CD4-positive, alpha-beta T cell treated with Interleukin-10 for 1 hour (primary cell): ENCODE results near the gene CNTNAP2.

Experiments
- DNase-seq: peaks from one replicate; pipeline ENCODE4 v3.0.0-alpha.2; 2020

Gene CNTNAP2

GRCh38 chr7:148127374-148127773 lies 2010.8 kb downstream of the CNTNAP2 start:
- no peak for DNase-seq

DNA sequence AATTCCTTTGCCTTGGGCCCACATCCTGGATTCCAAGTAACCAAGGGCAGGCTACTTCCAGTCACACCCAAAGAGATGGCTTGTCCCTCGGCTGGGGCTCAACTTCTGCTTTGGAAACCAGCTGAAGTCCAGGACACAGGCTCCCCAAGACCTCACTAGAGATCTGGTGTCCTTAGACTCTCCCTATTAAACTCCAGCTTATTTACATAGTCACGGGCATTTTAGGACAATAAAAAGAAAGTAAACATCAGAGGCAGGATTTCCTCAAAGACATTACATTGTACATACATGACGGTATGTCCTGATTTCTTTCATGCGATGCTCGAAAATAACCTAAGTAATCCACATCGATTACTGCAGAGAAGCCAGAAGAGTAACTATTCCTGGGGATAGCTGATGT lies 2012.4 kb downstream of the CNTNAP2 start:
- DNase-seq = no peak

- no peak for DNase-seq
These were observed 2018.5 kb downstream of the CNTNAP2 start for GRCh38 chr7:148135116-148135515.

DNA sequence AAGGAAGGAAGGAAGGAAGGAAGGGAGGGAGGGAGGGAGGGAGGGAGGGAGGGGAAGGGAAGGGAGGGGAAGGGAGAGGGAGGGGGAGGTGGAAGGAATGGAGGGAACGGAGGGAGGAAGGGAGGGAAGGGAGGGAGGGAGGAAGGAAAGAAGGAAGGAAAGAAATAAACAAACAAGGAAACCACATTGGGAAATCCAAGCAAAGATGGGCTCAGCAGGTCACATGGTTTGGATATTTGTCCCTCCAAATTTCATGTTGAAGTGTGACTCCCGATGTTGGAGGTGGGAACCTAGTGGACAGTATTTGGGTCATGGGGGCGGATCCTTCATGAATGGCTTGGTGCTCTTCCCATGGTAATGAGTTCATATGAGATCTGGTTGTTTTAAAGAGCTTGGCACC lies 2019.4 kb downstream of the CNTNAP2 start:
- DNase-seq = no peak

- no peak for DNase-seq
These were observed 2026.2 kb downstream of the CNTNAP2 start for GRCh38 chr7:148142660-148143248.

DNA sequence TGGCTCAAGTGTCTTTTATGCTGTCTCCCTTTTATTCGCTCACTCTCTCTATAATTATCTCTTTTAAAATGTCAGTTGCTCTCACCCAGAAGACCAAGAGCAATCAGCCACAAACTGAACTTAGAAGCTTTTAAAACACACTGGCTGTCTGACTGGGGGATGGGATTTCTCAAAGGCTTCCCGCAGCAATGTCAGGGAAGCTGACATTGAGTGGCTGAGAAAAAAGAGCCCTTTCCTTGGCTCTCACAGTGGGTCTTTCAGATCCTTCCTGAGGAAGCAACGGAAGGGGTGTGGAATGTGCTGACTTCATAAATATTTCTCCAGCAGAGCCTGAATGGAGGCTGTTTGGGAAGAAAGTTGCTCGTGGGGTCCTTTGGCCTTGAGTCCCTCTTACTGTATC lies 2028.2 kb downstream of the CNTNAP2 start:
- no peak for DNase-seq

- no peak for DNase-seq
These were observed 2029.7 kb downstream of the CNTNAP2 start for GRCh38 chr7:148146346-148146745.

DNA sequence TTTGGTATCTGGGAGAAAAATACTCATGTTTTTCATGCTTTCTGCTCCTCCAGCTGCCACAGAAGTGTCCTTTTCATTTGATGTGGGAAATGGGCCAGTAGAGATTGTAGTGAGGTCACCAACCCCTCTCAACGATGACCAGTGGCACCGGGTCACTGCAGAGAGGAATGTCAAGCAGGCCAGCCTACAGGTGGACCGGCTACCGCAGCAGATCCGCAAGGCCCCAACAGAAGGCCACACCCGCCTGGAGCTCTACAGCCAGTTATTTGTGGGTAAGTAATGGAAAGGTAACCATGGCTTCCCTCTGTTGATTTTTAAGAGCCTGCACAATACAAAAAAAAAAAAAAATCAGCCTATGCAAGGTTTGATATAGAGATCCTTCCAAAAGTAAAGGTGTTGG lies 2030.8 kb downstream of the CNTNAP2 start:
- DNase-seq = no peak

DNA sequence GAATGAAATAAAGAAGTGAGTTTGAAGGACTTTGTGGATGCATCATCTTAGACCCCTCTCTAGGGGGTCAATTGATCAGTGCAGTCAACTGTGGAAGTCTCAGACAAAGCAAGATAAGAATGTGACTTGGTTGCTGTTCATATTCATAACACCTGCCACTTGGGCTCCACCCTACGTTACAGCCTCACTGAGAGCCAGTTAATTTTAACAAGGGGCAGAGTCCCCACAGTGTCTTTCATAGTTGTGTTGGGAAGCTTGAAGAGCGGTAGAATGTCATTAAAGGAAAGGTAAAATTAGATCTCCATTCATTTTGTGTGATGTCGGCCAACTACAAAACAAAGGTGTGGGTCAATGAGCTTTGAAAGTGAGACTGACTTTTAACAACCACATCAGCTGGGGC lies 2031.9 kb downstream of the CNTNAP2 start:
- no peak for DNase-seq

DNA sequence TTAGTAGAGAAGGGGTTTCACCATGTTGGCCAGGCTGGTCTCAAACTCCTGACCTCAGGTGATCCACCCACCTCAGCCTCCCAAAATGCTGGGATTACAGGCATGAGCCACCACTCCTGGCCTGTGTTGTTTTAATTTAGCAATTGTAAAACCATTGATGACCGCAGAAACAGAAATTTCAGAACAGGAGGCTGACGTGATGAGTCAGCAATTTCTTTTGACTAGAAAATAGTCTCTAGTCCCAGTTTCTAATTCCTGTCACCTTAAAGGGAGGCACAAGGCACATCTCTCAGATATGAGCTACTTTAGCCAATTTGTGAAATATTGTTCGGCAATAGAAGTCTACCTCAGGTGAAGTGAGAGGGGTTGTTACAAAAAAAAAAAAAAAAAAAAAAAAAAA lies 2033.1 kb downstream of the CNTNAP2 start:
- no peak for DNase-seq

GRCh38 chr7:148151778-148152177 lies 2035.2 kb downstream of the CNTNAP2 start:
- no peak for DNase-seq

DNA sequence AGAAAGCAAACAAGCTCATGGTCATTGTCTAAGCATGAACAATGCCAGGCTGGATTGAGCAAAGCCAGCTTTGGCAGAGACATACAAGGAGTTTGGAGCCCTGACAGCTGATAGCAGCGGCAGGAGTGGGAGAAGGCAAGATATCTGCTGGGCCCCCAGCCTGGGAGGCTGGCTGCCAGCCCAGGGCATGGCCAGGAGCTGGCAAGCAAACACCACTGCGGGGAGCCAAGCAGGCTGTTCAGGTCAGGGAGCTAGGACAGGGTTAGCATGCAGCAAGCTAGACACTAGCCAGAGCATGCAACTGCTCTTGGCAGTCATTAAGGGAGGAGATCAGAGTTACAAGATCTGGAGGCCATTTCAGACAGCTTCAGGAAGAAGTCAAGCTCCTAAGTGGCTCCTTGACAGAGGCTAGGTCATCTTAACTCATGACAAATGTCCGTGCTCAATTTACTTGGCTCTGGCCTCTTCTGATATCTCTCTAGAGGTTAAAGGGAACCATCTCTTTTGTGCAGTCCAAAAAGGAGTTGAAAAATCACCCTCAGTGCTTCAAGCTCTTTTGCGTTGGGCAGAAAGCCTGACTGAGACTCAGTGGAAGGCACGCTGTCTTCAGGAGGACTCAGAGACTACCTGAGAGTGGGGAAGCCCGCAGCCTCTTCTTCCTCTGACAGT lies 2037.1 kb downstream of the CNTNAP2 start:
- DNase-seq = no peak

DNA sequence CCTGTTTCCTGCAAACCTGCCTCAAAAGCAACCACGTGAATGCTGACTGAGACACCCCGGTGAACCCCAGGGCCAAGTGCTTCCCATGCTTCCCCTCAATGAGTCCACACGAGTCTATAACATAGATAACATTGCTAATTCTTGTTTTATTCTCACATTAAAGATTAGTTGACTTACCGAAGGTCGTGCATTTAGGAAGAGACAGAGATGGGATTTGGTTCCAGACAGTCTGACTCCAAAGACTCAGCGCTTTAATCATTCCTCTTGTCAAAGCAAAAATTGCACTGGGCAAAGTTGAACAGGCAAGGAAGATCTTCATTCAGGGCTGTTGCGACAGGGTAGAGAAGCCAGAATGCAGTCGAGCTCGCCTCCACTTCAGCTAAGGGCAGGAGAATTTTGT lies 2038.4 kb downstream of the CNTNAP2 start:
- DNase-seq = no peak

DNA sequence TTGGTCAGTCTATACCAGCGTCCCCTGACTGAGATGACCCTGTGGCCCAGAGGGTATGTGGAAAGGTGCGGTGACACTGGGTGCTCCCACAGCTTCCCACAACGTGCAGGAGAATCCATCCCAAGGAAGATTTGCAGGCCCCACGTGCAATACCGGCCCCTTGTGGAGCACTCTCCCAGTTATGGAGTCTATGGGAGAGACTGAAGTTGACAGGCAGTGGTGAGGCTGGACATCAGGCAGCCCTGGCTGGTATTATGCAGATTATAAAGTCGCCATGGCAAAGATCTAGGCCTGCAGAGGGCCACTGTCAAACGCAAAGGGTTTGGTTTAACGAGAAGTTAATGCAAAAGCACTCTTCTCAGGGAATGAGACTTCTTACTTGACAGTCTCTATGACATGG lies 2039.2 kb downstream of the CNTNAP2 start:
- no peak for DNase-seq

- no peak for DNase-seq
These were observed 2039.6 kb downstream of the CNTNAP2 start for GRCh38 chr7:148156233-148156632.

DNA sequence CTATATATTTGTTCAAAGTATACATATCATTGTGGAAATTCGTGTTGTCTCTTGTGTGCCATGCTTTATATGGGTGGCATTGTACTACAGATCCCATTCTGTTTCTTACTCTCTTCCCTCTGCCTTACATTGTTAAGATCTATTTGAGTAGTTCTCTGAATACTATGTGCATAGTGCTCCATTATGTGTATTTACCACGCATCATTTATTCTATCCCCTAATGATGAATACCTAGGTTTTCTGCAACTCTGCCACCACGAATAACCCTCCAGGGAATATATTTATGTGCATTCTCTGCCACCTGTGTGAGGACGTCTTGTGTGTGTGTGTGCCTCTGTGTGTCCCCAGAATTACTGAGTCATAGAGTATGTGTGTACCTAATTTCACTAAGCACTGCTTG lies 2042.7 kb downstream of the CNTNAP2 start:
- no peak for DNase-seq

DNA sequence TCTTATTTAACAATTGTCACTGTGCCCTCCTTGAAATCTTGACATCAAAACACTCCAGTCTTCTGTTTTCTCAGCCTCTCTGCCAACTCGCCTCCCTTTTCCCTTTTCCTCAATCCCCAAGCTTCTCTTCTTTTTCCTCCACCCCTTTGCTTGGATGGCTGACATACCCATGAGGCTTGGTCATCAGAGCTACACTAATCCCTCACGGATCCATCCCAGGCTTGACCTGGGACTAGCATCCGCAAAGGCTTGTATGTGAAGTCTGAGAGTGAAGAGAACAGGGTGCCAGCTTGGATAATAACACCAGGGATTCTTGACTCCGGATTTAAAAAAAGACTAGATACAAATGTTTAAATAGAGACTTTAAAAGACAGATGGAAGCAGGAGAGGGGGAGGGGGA lies 2045.2 kb downstream of the CNTNAP2 start:
- no peak for DNase-seq

- DNase-seq = no peak
These were observed 2046.2 kb downstream of the CNTNAP2 start for GRCh38 chr7:148162808-148163207.

GRCh38 chr7:148163246-148163645 lies 2046.6 kb downstream of the CNTNAP2 start:
- DNase-seq = no peak

GRCh38 chr7:148172920-148173319 lies 2056.3 kb downstream of the CNTNAP2 start:
- DNase-seq = no peak

- no peak for DNase-seq
These were observed 2056.8 kb downstream of the CNTNAP2 start for GRCh38 chr7:148173369-148173768.

DNA sequence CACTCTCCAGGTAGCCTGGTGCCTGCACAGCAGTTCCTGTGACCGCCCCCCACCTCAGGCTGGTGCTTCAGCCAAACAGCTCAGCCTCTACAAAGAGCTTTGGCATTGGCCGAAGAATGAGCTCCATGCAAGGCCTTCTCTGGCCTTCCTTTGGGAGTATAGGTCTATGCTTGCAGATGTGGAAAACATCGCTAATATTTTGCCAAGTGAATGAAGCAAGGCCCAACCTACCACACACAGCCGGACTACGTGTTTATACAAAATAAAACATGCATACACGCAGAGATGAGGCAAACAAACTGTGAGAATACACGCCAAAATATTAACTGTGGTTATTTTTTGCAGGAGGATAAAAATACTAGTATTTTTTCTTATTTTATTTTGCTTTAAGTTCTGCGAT lies 2057.8 kb downstream of the CNTNAP2 start:
- no peak for DNase-seq

DNA sequence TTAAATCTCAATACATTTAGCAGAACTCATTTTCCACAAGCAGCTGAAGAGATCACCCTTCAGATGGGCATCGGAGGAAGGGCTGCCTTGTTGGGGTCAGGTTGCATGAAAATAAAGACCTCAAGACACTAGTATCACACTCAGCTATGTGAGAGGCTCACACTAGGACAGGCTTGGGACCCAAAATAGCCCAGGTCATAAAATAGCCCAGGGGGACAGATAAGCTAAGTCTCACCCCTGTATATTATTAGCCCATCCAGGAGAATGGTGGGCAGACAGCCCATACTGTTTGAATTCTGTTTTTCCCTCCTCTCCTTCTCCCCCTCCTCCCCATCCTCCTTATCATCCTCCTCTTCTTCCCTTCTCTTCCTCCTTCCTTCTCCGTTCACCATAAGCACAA lies 2058.9 kb downstream of the CNTNAP2 start:
- no peak for DNase-seq

- DNase-seq = no peak
These were observed 2061.4 kb downstream of the CNTNAP2 start for GRCh38 chr7:148177972-148178371.

DNA sequence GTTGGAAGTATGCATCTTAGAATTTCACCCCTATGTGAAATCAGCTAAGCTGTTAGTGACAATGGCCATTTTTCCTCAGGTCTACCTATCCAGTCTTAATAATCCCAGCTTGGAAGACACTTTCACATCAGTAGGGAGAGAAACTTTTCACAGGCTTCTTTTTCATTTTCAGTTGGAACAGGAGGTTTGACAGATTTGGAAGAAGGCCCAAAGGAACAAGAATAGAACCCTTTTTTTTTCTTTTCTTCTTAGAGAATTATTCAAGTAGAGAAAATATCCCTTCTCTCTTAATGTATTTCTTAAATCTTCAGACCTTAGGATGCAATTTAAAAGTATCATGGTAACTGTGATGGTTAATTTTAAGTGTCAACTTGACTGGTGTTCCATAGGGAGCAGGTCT lies 2063.5 kb downstream of the CNTNAP2 start:
- no peak for DNase-seq
